Ovary (tissue), 9 donors: ENCODE measurements around the gene AUTS2. TPM values are rescaled to one million over a fixed set of nuclear protein-coding genes. Genes with fewer than 3 reads are reported as not detected.
"Not testable (repeated sequence)": the region's sequence is repeated elsewhere in the genome, so short reads cannot be mapped to it uniquely, and the experiment has no call there.

Experiments used
- DNase-seq, 5 donors: peaks; one replicate each; pipeline ENCODE4 v3.0.0-alpha.2; 2019 to 2020
- H3K27ac ChIP-seq, 2 donors: fragments of 200-600 bp; one replicate each; pipeline versions ENCODE4 v1.5.1 to v1.8.0; 2019 to 2022
- H3K27me3 ChIP-seq: fragments of 200-600 bp; one replicate; pipeline ENCODE4 v1.8.0; 2022
- H3K36me3 ChIP-seq: fragments of 200-600 bp; sonication (generic); one replicate; pipeline ENCODE4 v1.5.1; 2019
- H3K4me1 ChIP-seq: one replicate; pipeline ENCODE4 v1.8.1; 2013; ENCODE audit warnings: mild to moderate bottlenecking, moderate library complexity; ENCODE audit not compliant: insufficient read depth
- H3K4me3 ChIP-seq: fragments of 200-600 bp; sonication (generic); one replicate; pipeline ENCODE4 v1.5.1; 2017
- H3K9me3 ChIP-seq, 2 donors: fragments of 200-600 bp in 1 of 2; sonication (generic) in 1 of 2; one replicate each; pipeline versions ENCODE4 v1.5.1 to v1.8.1; 2013 to 2019; ENCODE audit warnings: mild to moderate bottlenecking in 1 of 2, moderate library complexity in 1 of 2
- EP300 ChIP-seq: sonication (generic); formaldehyde crosslinking; IDR thresholded peaks from one replicate; pipeline ENCODE4 v1.6.1; 2017; ENCODE audit warnings: antibody characterized with exemption
- POLR2A ChIP-seq: fragments of 450-650 bp; IDR thresholded peaks from one replicate; pipeline ENCODE4 v1.6.1; 2017; ENCODE audit warnings: antibody characterized with exemption, mild to moderate bottlenecking, moderate library complexity
- WGBS, 3 donors: extraction: QIAGEN DNeasy Blood & Tissue Kit in 1 of 3; methylation state at CpG; one replicate each; pipeline versions ENCODE4 v1.1.5 to v1.1.7; 2013 to 2017; 5-methylcytosine and 5-hydroxymethylcytosine counted together
- intact Hi-C, 4 donors: fragments of 100-400 bp; cut with DNase I; formaldehyde crosslinking; loops; one replicate each; pipeline versions ENCODE4 v1.11.0 to v1.15.1; 2022 to 2023
- polyA plus RNA-seq, 2 donors: library from polyadenylated mRNA; stranded (reverse); fragments of 200-250 nt in 1 of 2; fragments of 350-450 nt in 1 of 2; fragmentation: Illumina TruSeq in 1 of 2; extraction: RNeasy Lipid Tissue Mini Kit (QIAGEN cat#74804) in 1 of 2; gene quantifications; one replicate each; pipeline ENCODE4 v1.2.3, GENCODE V29; 2013 to 2014
- total RNA-seq, 7 donors: library from RNA; depleted of rRNA in 2 of 7; stranded (reverse); fragments of >200 nt in 2 of 7; fragmentation: NEBNext Ultra II Directional in 3 of 7; extraction: Animal tissue kit (Norgen Biotek cat#: 25700) in 3 of 7; gene quantifications; one replicate each; pipeline versions ENCODE4 v1.1.0 to v1.2.4, GENCODE V29; 2016 to 2023
- TF ChIP-seq, protein P1 (sequence below), 3 donors: fragments of 450-650 bp in 2 of 3; fragments of 200-600 bp in 1 of 3; IDR thresholded peaks; one replicate each; pipeline versions ENCODE4 v1.5.1 to v1.8.0; 2016 to 2022; ENCODE audit warnings: antibody characterized with exemption in 3 of 3, mild to moderate bottlenecking in 1 of 3
- donor health status: DM: no; HTN: no; CAD: no; lungs with moderate emphysema.
- donor health status: DM: no; HTN: no; CAD: no.
- donor health status: Bipolar disorder and iron deficiency.
- donor health status: DM: yes; HTN: yes; CAD: no.
- donor health status: DM: no; HTN: no; CAD: no.
- donor health status: DM: yes; HTN: yes; CAD: no.

The AUTS2 gene
- total and polyA plus RNA-seq, 9 donors: 18.3 to 60.9 (median 44.9) TPM

- no peak for DNase-seq
- no peaks in the 10 kb centered on the region for H3K36me3 ChIP-seq
- H3K4me1 ChIP-seq: no peaks in the 10 kb centered on the region
- TF ChIP-seq POLR2A (no peak), EP300 (no peak)
- TF ChIP-seq, protein P1, sequence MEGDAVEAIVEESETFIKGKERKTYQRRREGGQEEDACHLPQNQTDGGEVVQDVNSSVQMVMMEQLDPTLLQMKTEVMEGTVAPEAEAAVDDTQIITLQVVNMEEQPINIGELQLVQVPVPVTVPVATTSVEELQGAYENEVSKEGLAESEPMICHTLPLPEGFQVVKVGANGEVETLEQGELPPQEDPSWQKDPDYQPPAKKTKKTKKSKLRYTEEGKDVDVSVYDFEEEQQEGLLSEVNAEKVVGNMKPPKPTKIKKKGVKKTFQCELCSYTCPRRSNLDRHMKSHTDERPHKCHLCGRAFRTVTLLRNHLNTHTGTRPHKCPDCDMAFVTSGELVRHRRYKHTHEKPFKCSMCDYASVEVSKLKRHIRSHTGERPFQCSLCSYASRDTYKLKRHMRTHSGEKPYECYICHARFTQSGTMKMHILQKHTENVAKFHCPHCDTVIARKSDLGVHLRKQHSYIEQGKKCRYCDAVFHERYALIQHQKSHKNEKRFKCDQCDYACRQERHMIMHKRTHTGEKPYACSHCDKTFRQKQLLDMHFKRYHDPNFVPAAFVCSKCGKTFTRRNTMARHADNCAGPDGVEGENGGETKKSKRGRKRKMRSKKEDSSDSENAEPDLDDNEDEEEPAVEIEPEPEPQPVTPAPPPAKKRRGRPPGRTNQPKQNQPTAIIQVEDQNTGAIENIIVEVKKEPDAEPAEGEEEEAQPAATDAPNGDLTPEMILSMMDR (IDR thresholded peaks at IDR 0.05): no peak
- intact Hi-C loops: no loop called here
- no peaks in the 10 kb centered on the region for H3K27me3 ChIP-seq
- 91 to 94% (median 94%) methylated on average over 9 of the region's 9 CpGs for WGBS, 3 donors
- H3K4me3 ChIP-seq: no peak overlapping the region
- no peaks in the 10 kb centered on the region for H3K9me3 ChIP-seq
- no peak overlapping the region for H3K27ac ChIP-seq
Measured at GRCh38 chr7:70647801-70648498, 1049.7 kb downstream of the AUTS2 start.

DNA sequence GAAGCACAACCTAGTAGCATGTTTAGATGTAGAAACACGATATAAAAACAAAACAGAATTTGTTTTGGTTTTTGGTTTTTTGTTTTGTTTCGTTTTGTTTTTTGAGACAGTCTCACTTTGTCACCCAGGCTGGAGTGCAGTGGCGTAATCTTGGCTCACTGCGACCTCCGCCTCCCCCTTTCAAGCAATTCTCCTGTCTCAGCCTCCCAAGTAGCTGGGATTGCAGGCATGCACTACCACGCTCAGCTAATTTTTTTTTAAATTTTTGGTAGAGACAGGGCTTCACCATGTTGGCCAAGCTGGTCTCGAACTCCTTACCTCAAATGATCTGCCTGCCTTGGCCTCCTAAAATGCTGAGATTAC, 1050.2 kb downstream of the AUTS2 start:
- H3K4me3 ChIP-seq, H3K4me1 ChIP-seq, intact Hi-C loops, DNase-seq, H3K36me3 ChIP-seq, H3K9me3 ChIP-seq, H3K27ac ChIP-seq, H3K27me3 ChIP-seq: not testable (repeated sequence)
- WGBS, 3 donors: 86 to 91% (median 89%) methylated on average over 7 of the region's 7 CpGs

DNA sequence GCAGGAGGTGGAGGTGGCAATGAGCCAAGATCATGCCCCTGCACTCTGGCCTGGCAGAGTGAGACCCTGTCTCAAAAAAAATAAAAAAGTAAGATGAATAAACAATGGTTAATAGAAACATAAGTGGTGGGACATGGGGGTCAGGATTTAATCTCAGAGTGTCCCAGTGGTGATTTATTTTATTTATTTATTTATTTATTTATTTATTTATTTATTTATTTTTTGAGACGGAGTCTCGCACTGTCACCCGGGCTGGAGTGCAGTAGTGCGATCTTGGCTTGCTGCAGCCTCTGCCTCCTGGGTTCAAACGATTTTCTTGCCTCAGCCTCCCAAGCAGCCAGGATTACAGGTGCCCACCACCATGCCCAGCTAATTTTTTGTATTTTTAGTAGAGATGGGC, 1051.0 kb downstream of the AUTS2 start:
- TF ChIP-seq, protein P1 (IDR thresholded peaks at IDR 0.05): no peak
- TF ChIP-seq POLR2A: no peak
- no peak overlapping the region for H3K27ac ChIP-seq
- H3K9me3 ChIP-seq: no peaks in the 10 kb centered on the region
- no peaks in the 10 kb centered on the region for H3K36me3 ChIP-seq
- no peaks in the 10 kb centered on the region for H3K4me1 ChIP-seq
- 96 to 98% (median 97%) methylated on average over 5 of the region's 5 CpGs for WGBS, 3 donors
- intact Hi-C loops: no loop called here
- no peak for DNase-seq
- H3K4me3 ChIP-seq: no peak overlapping the region
- no peaks in the 10 kb centered on the region for H3K27me3 ChIP-seq

GRCh38 chr7:70654146-70654545, 1055.9 kb downstream of the AUTS2 start:
- H3K36me3 ChIP-seq: no peaks in the 10 kb centered on the region
- intact Hi-C loops: no loop called here
- TF ChIP-seq EP300 (no peak), POLR2A (no peak)
- TF ChIP-seq, protein P1 (IDR thresholded peaks at IDR 0.05): no peak

DNA sequence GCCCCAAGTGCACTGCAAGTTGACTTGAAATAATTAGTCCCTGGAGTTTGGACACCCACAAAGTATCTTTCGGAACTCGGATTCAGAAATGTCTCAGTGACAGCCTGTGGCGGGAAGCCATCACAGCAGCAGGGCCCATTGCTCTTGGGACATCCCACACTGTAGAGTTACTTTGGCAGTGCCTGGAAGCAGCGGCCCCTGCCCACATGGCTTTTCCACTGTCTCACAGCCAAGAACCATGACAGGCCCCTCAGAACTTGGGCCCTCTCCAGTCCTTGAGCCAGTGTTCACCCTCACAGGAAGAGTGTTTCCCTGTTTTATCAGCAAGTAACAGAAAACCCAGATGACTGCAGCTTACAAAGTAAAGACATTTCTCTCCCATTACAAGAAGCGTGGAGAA, 1056.7 kb downstream of the AUTS2 start:
- Histone ChIP-seq H3K27ac (no peak overlapping the region), H3K4me3 (no peak overlapping the region), H3K4me1 (no peaks in the 10 kb centered on the region), H3K27me3 (no peaks in the 10 kb centered on the region), H3K9me3 (no peaks in the 10 kb centered on the region), H3K36me3 (no peaks in the 10 kb centered on the region)
- 85 to 92% (median 90%) methylated on average over 5 of the region's 5 CpGs for WGBS, 3 donors
- intact Hi-C loops: no loop called here
- no peak for DNase-seq
- TF ChIP-seq EP300 (no peak), POLR2A (no peak)
- TF ChIP-seq, protein P1 (IDR thresholded peaks at IDR 0.05): no peak

More at GRCh38 chr7:70654146-70654545, 1055.9 kb downstream of the AUTS2 start:
- no peaks in the 10 kb centered on the region for H3K9me3 ChIP-seq
- no peak for DNase-seq
- no peak overlapping the region for H3K27ac ChIP-seq
- H3K4me1 ChIP-seq: no peaks in the 10 kb centered on the region
- WGBS, 3 donors: 95 to 97% (median 96%) methylated on average over 3 of the region's 3 CpGs
- no peaks in the 10 kb centered on the region for H3K27me3 ChIP-seq
- H3K4me3 ChIP-seq: no peak overlapping the region
